ENCODE results near the gene XRCC6.
A peak's percentile ranks its signal among the peaks of the same experiment; 100 is the strongest.
"Not testable (repeated sequence)": the region's sequence is repeated elsewhere in the genome, so short reads cannot be mapped to it uniquely, and the experiment has no call there.

XRCC6 gene

DNA sequence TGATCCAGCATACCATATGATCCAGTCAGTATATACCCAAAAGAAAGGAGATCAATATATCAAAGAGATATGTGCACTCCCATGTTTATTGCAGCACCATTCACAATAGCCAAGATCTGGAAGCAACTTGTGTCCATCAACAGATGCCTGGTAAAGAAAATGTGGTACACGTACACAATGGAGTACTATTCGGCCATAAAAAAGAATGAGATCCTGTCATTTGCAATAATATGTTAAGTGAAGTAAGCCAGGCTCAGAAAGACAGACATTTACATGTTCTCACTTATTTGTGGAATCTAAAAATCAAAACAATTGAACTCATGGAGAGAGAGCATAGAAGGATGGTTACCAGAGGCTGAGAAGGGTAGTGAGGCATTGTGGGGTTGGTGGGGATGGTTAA is 40.6 kb downstream of the XRCC6 start:
- H3K9me3 Mint-ChIP-seq: no peaks in the 10 kb centered on the region
- no peaks in the 10 kb centered on the region for H3K27me3 Mint-ChIP-seq
- peak overlapping the region; percentile 11 for H3K27ac Mint-ChIP-seq (ENCODE audit: low read depth)
- peaks cover under 1% of the 10 kb centered on the region for H3K4me1 Mint-ChIP-seq
- H3K4me3 Mint-ChIP-seq: no peak overlapping the region
- H3K36me3 Mint-ChIP-seq (ENCODE audit: insufficient read depth): peaks cover 76% of the 10 kb centered on the region
- no peak for DNase-seq (ENCODE audit: low spot score in 2 of 2)
- no peak for ATAC-seq (replicated peaks; ENCODE audit: extremely low read depth, poor library complexity, severe bottlenecking)

DNA sequence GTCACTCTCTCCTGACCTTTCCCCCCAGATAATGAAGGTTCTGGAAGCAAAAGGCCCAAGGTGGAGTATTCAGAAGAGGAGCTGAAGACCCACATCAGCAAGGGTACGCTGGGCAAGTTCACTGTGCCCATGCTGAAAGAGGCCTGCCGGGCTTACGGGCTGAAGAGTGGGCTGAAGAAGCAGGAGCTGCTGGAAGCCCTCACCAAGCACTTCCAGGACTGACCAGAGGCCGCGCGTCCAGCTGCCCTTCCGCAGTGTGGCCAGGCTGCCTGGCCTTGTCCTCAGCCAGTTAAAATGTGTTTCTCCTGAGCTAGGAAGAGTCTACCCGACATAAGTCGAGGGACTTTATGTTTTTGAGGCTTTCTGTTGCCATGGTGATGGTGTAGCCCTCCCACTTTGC is 42.5 kb downstream of the XRCC6 start:
- H3K4me1 Mint-ChIP-seq: peaks cover 10% of the 10 kb centered on the region
- ATAC-seq (replicated peaks; ENCODE audit: extremely low read depth, poor library complexity, severe bottlenecking); H3K4me3 Mint-ChIP-seq; H3K27ac Mint-ChIP-seq (ENCODE audit: low read depth); H3K27me3 Mint-ChIP-seq; H3K9me3 Mint-ChIP-seq; DNase-seq (ENCODE audit: low spot score in 2 of 2): not testable (repeated sequence)
- H3K36me3 Mint-ChIP-seq (ENCODE audit: insufficient read depth): peaks cover 67% of the 10 kb centered on the region

DNA sequence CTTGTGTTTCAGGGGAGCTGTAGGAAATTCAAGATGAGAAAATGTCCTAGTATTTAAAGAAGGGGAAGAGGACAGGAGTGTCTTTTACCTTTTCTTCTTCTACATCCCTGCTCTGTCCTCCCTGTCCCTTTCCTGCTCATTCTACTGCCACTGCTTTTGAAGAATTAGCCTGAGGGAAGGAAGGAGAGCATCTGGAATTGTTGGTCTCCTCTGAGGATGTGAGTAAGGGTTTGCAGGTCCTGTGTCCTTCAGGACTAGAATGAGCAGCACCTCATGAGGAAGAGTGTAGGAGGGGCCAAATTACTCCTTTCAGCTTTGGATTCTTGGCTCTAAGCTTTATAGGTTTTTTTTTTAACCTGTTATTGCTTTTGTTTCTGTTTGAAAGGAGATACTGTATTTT is 43.4 kb downstream of the XRCC6 start:
- Mint-ChIP-seq H3K4me1 (peaks cover 10% of the 10 kb centered on the region), H3K27me3 (no peaks in the 10 kb centered on the region), H3K27ac (ENCODE audit: low read depth) (no peak overlapping the region), H3K9me3 (no peaks in the 10 kb centered on the region), H3K36me3 (ENCODE audit: insufficient read depth) (peaks cover 60% of the 10 kb centered on the region), H3K4me3 (no peak overlapping the region)
- no peak for ATAC-seq (replicated peaks; ENCODE audit: extremely low read depth, poor library complexity, severe bottlenecking)
- no peak for DNase-seq (ENCODE audit: low spot score in 2 of 2)

DNA sequence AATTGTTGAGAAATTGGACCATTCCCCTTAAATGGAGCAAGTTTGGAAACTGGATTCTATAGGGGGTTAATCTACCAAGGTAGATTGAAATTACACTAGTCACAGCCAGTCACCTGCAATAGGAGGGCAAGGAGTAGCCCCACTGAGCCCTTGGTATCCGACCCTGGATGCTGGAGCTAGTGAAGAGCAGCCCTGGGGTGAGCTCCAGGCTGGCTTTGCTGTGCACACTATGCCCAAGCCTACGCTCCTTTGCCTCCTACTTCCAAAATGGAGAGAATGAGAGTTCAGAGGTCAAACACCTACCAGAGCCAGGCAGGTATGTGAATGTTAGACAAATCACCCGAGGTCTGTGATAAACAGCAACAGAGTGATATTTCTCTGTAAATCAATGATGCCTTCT is 43.9 kb downstream of the XRCC6 start:
- no peak overlapping the region for H3K27ac Mint-ChIP-seq (ENCODE audit: low read depth)
- no peak for DNase-seq (ENCODE audit: low spot score in 2 of 2)
- H3K9me3 Mint-ChIP-seq: no peaks in the 10 kb centered on the region
- no peak overlapping the region for H3K4me3 Mint-ChIP-seq
- peaks cover 57% of the 10 kb centered on the region for H3K36me3 Mint-ChIP-seq (ENCODE audit: insufficient read depth)
- no peaks in the 10 kb centered on the region for H3K27me3 Mint-ChIP-seq
- no peak for ATAC-seq (replicated peaks; ENCODE audit: extremely low read depth, poor library complexity, severe bottlenecking)
- H3K4me1 Mint-ChIP-seq: peaks cover 10% of the 10 kb centered on the region

DNA sequence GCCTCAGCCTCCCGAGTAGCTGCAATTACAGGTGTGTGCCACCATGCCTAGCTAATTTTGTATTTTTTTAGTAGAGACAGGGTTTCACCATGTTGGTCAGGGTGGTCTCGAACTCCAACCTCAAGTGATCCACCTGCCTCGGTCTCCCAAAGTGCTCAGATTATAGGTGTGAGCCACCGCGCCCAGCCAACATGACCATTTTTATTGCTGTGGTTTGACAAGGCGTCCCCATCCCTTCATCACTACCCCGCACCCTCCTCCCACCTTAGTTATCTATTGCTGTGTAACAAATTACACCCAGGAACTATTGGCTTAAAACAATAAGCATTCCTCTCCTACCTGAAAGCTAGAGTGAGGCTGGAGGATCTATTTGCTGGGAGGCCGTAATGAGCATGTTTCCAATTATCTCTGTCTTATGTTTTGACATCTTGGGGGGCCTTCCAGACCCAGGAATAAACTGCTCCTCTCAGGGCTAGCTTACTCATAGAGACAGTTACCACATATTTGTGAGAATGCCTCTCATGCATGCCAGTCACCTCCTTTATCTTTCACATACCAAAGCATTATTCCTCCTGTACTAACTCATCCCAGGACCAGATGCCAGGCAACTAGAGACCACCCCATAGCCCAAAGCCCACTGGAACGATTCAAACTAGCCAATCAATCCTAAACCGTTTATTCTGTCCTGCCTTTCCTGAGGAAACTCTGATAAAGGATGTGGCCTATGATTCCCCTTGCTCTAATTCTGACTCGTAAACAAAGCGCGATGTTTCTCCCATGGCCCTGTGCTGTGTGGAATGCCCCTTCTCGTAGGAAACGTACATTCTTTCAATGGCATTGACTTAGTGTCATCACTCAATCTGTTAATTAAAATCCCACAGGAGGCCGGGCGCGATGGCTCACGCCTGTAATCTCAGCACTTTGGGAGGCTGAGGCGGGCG is 48.1 kb downstream of the XRCC6 start:
- H3K27me3 Mint-ChIP-seq: no peaks in the 10 kb centered on the region
- no peaks in the 10 kb centered on the region for H3K9me3 Mint-ChIP-seq
- peak overlapping the region; percentile 29 for H3K27ac Mint-ChIP-seq (ENCODE audit: low read depth)
- H3K4me3 Mint-ChIP-seq: no peak overlapping the region
- DNase-seq (ENCODE audit: low spot score in 2 of 2) (no peak), ATAC-seq (replicated peaks; ENCODE audit: extremely low read depth, poor library complexity, severe bottlenecking) (no peak)
- peaks cover 27% of the 10 kb centered on the region for H3K36me3 Mint-ChIP-seq (ENCODE audit: insufficient read depth)
- H3K4me1 Mint-ChIP-seq: peaks cover 10% of the 10 kb centered on the region

DNA sequence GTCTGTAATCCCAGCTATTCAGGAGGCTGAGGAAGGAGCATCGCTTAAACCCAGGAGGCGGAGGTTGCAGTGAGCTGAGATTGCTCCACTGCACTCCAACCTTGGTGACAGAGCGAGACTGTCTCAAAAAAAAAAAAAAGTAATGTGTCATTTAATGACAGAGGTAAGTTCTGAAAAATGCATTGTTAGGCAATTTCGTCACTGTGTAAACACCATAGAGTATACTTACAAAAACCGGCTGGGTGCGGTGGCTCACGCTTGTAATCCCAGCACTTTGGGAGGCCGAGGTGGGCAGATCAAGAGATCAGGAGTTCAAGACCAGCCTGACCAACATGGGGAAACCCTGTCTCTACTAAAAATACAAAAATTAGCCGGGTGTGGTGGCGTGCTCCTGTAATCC is 51.0 kb downstream of the XRCC6 start:
- not testable (repeated sequence) for H3K27ac Mint-ChIP-seq (ENCODE audit: low read depth); H3K27me3 Mint-ChIP-seq; ATAC-seq (replicated peaks; ENCODE audit: extremely low read depth, poor library complexity, severe bottlenecking); H3K9me3 Mint-ChIP-seq; DNase-seq (ENCODE audit: low spot score in 2 of 2); H3K4me1 Mint-ChIP-seq; H3K4me3 Mint-ChIP-seq
- peaks cover 32% of the 10 kb centered on the region for H3K36me3 Mint-ChIP-seq (ENCODE audit: insufficient read depth)

DNA sequence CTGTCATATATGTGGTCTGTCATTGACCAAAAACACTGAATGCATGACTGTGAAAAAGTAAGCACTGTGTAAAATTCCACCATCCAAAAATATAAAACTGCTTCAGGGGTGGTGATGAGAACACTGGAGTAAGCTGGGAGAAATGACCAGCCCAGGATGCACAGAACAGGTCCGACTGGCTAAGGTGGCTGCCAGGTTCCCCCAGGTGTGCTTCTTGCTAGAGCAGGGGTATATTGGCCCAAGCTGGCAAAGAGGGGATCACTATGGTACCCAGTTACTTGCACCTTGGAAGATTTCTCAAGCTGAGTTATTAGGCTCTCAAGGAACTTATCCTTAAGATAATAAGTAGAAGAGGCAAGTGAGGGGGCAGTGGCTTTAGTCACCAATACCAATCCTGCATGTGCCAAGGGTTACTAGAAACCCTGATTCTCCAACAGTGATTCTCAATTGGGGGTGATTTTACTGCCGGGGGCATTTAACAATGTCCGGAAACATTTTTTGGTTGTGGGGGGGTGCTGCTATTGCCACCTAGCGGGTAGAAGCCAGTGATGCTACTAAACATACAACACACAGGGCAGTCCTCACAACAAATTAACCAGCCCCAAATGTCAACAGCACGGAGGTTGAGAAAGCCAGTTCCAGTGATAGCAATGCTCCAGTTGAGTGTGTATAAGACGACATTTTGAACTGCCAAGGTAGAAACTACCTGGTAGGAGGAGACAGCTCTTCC is 51.9 kb downstream of the XRCC6 start:
- no peak for ATAC-seq (replicated peaks; ENCODE audit: extremely low read depth, poor library complexity, severe bottlenecking)
- H3K27ac Mint-ChIP-seq (ENCODE audit: low read depth): no peak overlapping the region
- no peaks in the 10 kb centered on the region for H3K4me1 Mint-ChIP-seq

DNA sequence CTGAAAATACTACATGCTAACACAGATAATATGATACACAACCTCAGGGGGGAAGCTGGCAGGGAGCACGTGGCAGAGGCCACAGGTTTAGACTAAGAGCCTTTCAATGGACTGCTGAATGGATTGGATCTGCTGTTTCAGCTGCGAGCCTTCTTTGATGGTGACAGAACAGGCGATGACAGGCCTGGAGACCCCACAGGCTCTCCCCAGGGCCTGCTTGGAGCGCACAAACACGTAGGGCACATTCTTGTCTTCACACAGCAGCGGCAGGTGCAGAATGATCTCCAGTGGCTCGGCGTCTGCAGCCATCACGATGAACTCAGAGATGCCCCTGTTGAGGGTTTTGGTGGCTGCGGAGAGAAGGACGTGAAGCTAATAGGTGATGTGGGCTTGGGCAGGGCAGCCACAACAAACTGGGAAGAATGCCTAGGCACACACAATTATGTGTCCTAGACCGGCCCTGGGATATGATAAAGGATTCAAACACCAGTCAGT is 53.8 kb downstream of the XRCC6 start:
- H3K4me1 Mint-ChIP-seq: no peaks in the 10 kb centered on the region
- peak overlapping the region; percentile 44 for H3K27ac Mint-ChIP-seq (ENCODE audit: low read depth)
- peaks cover 42% of the 10 kb centered on the region for H3K36me3 Mint-ChIP-seq (ENCODE audit: insufficient read depth)
- ATAC-seq (replicated peaks; ENCODE audit: extremely low read depth, poor library complexity, severe bottlenecking) (no peak), DNase-seq (ENCODE audit: low spot score in 2 of 2) (no peak)
- no peaks in the 10 kb centered on the region for H3K9me3 Mint-ChIP-seq
- no peaks in the 10 kb centered on the region for H3K27me3 Mint-ChIP-seq
- no peak overlapping the region for H3K4me3 Mint-ChIP-seq

More for the DNA sequence above, 51.9 kb downstream of the XRCC6 start:
- Mint-ChIP-seq H3K4me3 (no peak overlapping the region), H3K9me3 (no peaks in the 10 kb centered on the region), H3K27me3 (no peaks in the 10 kb centered on the region), H3K36me3 (ENCODE audit: insufficient read depth) (peaks cover 34% of the 10 kb centered on the region)
- no peak for DNase-seq (ENCODE audit: low spot score in 2 of 2)

DNA sequence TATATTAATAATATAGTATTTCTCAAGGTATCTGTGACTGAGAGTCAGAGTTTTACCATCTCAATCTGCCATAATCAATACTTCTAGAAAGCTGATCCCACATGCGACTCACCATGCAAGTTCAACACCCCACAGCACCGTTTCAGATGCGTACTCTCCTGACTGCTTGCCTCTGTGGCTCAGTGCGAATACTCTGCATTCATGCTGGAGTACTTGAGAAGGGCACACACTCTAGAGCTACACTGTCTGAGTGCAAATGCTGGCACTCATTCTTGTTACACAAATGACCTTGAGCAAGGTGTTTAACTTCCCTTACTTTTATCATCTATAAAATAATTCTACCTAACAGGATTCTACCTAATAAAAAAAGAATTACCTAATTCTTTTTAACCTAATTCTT is 55.0 kb downstream of the XRCC6 start:
- Mint-ChIP-seq H3K4me1 (no peaks in the 10 kb centered on the region), H3K27ac (ENCODE audit: low read depth) (no peak overlapping the region), H3K9me3 (no peaks in the 10 kb centered on the region), H3K36me3 (ENCODE audit: insufficient read depth) (peaks cover 50% of the 10 kb centered on the region), H3K4me3 (no peak overlapping the region), H3K27me3 (no peaks in the 10 kb centered on the region)
- DNase-seq (ENCODE audit: low spot score in 2 of 2) (no peak), ATAC-seq (replicated peaks; ENCODE audit: extremely low read depth, poor library complexity, severe bottlenecking) (no peak)

DNA sequence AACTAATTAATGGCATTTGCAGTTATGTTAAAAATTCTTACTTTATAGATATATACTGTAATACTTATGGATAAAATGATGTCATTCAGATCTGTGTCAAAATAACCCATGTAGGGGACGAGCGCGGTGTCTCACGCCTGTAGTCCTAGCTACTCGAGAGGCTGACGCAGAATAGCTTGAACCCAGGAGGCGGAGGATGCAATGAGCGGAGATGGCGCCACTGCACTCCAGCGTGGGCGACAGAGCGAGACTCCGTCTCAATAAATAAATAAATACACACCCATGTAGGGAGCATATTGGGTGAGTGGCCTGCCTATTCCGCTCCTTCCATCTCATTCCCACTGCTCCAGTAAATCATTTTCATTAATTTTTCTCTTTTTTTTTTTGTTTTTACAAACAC is 60.5 kb downstream of the XRCC6 start:
- Mint-ChIP-seq H3K9me3 (no peaks in the 10 kb centered on the region), H3K36me3 (ENCODE audit: insufficient read depth) (peaks cover 41% of the 10 kb centered on the region), H3K27me3 (no peaks in the 10 kb centered on the region), H3K4me1 (peaks cover 15% of the 10 kb centered on the region), H3K27ac (ENCODE audit: low read depth) (peak overlapping the region; percentile 97), H3K4me3 (peak overlapping the region; percentile 96)
- ATAC-seq (replicated peaks; ENCODE audit: extremely low read depth, poor library complexity, severe bottlenecking) (peak; percentile 42), DNase-seq (ENCODE audit: low spot score in 2 of 2) (no peak)

DNA sequence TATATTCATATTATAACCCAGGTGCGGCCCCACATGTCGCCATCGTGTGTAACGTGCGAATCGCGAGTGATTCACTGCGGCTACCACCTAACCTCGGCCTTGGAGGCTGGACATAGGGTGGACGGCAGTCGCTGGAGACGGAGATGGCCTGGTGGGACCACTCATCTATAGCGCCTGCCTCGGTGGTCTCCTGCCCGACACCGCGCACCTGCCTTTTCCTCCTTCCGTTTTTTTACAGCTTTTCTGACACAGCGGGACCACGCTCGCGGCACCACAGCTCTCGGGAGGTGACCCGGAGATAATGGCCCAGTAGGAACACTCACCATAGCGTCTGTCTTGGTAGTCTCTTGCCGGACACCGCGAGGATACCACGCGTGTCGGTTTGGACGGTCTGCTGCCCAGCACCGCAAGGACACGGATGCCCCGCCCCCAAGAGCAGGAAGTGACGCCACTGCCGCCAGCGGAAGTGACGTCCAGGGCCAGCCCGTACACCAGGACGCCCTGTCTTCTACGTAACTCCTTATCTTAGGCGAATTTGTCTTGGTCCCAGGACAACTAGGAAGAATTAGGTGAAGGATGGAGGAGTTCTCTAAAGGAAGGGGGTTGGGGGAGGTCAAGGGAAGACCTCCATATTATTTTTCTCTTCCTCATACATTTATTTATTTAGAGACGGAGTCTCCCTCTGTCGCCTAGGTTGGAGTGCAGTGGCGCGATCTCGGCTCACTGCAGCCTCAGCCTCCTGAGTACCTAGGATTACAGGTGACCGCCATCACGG is 61.1 kb downstream of the XRCC6 start:
- Mint-ChIP-seq H3K4me3 (peak overlapping the region; percentile 96), H3K27me3 (no peaks in the 10 kb centered on the region), H3K4me1 (peaks cover 16% of the 10 kb centered on the region), H3K9me3 (no peaks in the 10 kb centered on the region), H3K36me3 (ENCODE audit: insufficient read depth) (peaks cover 38% of the 10 kb centered on the region), H3K27ac (ENCODE audit: low read depth) (peak overlapping the region; percentile 97)
- peak; percentile 80 to 82 for DNase-seq (ENCODE audit: low spot score in 2 of 2)
- peak; percentile 88 for ATAC-seq (replicated peaks; ENCODE audit: extremely low read depth, poor library complexity, severe bottlenecking)

DNA sequence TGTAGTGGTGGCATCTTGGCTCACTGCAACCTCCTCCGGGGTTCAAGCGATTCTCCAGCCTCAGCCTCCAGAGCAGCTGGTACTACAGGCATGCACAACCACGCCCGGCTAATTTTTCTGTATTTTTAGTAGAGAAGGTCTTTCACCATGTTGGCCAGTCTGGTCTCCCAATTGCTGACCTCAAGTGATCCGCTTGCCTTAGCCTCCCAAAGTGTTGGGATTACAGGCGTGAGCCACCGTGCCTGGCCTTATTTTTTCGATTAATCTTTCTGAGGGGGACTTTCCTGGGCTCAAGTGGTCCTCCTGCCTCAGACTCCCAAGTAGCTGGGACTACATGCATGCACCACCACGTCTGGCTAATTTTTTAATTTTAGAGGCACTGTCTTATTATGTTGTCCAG is 62.0 kb downstream of the XRCC6 start:
- Mint-ChIP-seq H3K27me3 (no peaks in the 10 kb centered on the region), H3K4me3 (peak overlapping the region; percentile 96), H3K36me3 (ENCODE audit: insufficient read depth) (peaks cover 32% of the 10 kb centered on the region), H3K9me3 (no peaks in the 10 kb centered on the region), H3K27ac (ENCODE audit: low read depth) (peak overlapping the region; percentile 97), H3K4me1 (peaks cover 24% of the 10 kb centered on the region)
- ATAC-seq (replicated peaks; ENCODE audit: extremely low read depth, poor library complexity, severe bottlenecking): no peak
- DNase-seq (ENCODE audit: low spot score in 2 of 2): no peak

All from central memory CD8-positive, alpha-beta T cell (primary cell).